NCI-H1092 treated with DMSO at 0.1 percent for 48 hours (cell line): ENCODE measurements around the gene CXCR2.
"Not testable (repeated sequence)": the region's sequence is repeated elsewhere in the genome, so short reads cannot be mapped to it uniquely, and the experiment has no call there.

Experiments used
- DNase-seq: peaks from one replicate; lab custom pipeline; 2025; lab: John Stamatoyannopoulos, UW

CXCR2 gene

GRCh38 chr2:218130377-218130776, 4.5 kb downstream of the CXCR2 start:
- no peak for DNase-seq

- DNase-seq = no peak
These were observed 5.0 kb downstream of the CXCR2 start for GRCh38 chr2:218130822-218131221.

- DNase-seq = no peak
These were observed 11.7 kb downstream of the CXCR2 start for GRCh38 chr2:218137514-218137913.

GRCh38 chr2:218138047-218138446, 12.2 kb downstream of the CXCR2 start:
- no peak for DNase-seq

- DNase-seq = no peak
These were observed 19.3 kb downstream of the CXCR2 start for GRCh38 chr2:218145124-218145523.

GRCh38 chr2:218146056-218146455, 20.2 kb downstream of the CXCR2 start:
- DNase-seq = no peak

GRCh38 chr2:218149098-218149497, 23.3 kb downstream of the CXCR2 start:
- DNase-seq = no peak

- no peak for DNase-seq
These were observed 24.1 kb downstream of the CXCR2 start for GRCh38 chr2:218149848-218150440.

GRCh38 chr2:218152172-218152571, 26.3 kb downstream of the CXCR2 start:
- no peak for DNase-seq

- no peak for DNase-seq
These were observed 26.9 kb downstream of the CXCR2 start for GRCh38 chr2:218152777-218153176.

- DNase-seq = no peak
These were observed 30.2 kb downstream of the CXCR2 start for GRCh38 chr2:218155953-218156479.

GRCh38 chr2:218161644-218162043, 35.8 kb downstream of the CXCR2 start:
- DNase-seq = no peak

GRCh38 chr2:218162814-218163213, 37.0 kb downstream of the CXCR2 start:
- DNase-seq = no peak

- no peak for DNase-seq
These were observed 41.0 kb downstream of the CXCR2 start, which contains the start of gene CXCR1 for GRCh38 chr2:218166791-218167190. CXCR1 (minus strand) TSS chr2:218166962; CDS start chr2:218165211, 1,751 bp downstream.

GRCh38 chr2:218168016-218168415, 42.2 kb downstream of the CXCR2 start:
- no peak for DNase-seq

- DNase-seq = peak; percentile 3
These were observed 43.0 kb downstream of the CXCR2 start for GRCh38 chr2:218168635-218169462.

GRCh38 chr2:218169757-218170546, 44.1 kb downstream of the CXCR2 start:
- DNase-seq = no peak

- DNase-seq = not testable (repeated sequence)
These were observed 45.9 kb downstream of the CXCR2 start for GRCh38 chr2:218171744-218172143.

- DNase-seq = no peak
These were observed 47.0 kb downstream of the CXCR2 start for GRCh38 chr2:218172845-218173244.

- DNase-seq = no peak
These were observed 54.0 kb downstream of the CXCR2 start for GRCh38 chr2:218179782-218180181.

GRCh38 chr2:218180467-218181114, 54.8 kb downstream of the CXCR2 start:
- no peak for DNase-seq

GRCh38 chr2:218184331-218184730, 58.5 kb downstream of the CXCR2 start:
- DNase-seq = no peak
